ENCODE data around the gene MAN1C1.

DNA sequence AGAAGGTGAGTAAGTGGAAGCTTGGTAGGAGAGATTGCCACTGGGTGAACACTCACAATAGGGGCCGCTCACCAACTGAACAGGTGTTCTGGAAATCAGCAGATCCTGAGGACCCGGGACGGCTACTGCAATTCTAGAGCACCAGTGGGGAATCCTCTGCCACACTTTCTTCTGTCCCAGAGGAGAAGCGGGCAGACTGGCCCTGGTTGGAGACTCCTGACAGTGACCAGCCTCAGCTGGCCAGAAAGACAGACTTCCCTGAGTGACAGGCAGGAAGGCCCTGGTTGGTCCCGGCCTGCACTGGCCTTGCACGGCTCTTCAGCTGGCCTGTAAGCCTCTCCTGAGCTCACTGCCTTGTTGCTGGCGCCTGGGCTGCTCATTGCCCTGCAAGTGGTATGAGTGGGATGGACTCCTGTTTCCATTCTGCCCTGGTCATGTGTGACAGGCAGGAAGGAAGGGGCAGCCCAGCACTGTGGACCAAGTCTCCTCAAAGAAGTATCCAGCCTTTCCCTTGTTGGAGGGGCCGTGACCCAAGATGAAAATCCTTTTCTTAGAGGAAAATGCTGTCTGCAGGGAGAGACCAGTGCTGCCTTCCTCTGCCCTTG is 34.5 kb downstream of the MAN1C1 start:
- TF ChIP-seq POLR2AphosphoS5 (IDR thresholded peaks at IDR 0.05; ENCODE audit: low read depth, low read length) (no peak), POLR2A (IDR thresholded peaks at IDR 0.05; ENCODE audit: low read depth, low read length) (no peak), TAF1 (IDR thresholded peaks at IDR 0.05; ENCODE audit: low read depth, low read length) (no peak), SPI1 (IDR thresholded peaks at IDR 0.05; ENCODE audit: low read depth, low read length) (no peak)

Measured in GM12891 (cell line).